Measurements from ENCODE around the gene KIAA1217. TPM values are rescaled to one million over a fixed set of nuclear protein-coding genes. Genes with fewer than 3 reads are reported as not detected.

The KIAA1217 gene
- polyA plus RNA-seq, 2 of the 4 experiments (the other 2 are of a cell fraction) = 1.5 to 2.7 TPM

DNA sequence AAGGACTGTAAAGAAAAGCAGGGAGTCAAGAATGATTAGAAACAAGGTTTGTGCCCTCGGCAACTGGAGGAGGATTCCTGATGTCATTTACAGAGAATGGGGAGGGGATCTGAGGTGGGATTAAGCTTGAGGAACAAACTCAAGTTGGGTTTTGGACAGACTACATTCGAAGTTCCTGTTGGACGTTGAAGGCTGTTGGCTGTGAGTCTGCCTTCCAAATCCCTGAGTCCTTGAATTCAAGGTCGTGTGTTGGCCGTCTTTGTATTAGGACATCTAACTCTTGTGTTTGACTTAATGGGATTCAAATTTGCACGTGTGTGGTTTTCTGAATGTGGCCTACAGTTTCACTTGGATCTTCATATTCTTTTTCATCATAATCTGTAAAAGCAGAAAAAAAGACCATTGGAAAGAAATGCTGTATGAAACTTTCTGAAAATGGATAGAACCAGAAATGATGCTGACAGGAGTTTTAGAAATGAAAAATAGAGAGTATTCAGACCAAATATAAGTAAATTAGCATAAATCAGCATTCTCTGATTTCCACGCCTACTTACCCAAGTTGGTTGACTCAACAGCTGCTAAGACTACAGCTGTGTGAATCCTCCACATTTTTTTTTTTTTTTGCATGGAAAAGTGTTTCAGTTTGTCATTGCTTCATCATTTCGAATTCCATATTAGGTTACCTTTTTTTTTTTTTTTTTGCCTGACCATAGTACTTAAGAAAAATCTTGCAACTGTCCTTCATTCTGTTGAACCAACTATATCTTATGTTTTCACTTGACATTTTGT lies 94.8 kb downstream of the KIAA1217 start (continued):
- no peak for TF ChIP-seq RCOR1 (IDR thresholded peaks at IDR 0.05; ENCODE audit: low read depth, low read length)
- TF ChIP-seq CHD4 (IDR thresholded peaks at IDR 0.05; ENCODE audit: borderline replicate concordance) = no peak
- TF ChIP-seq ZSCAN20 (CRISPR knock-in tag; IDR thresholded peaks at IDR 0.05) = no peak
- no peak for TF ChIP-seq SMC3 (IDR thresholded peaks at IDR 0.05)

DNA sequence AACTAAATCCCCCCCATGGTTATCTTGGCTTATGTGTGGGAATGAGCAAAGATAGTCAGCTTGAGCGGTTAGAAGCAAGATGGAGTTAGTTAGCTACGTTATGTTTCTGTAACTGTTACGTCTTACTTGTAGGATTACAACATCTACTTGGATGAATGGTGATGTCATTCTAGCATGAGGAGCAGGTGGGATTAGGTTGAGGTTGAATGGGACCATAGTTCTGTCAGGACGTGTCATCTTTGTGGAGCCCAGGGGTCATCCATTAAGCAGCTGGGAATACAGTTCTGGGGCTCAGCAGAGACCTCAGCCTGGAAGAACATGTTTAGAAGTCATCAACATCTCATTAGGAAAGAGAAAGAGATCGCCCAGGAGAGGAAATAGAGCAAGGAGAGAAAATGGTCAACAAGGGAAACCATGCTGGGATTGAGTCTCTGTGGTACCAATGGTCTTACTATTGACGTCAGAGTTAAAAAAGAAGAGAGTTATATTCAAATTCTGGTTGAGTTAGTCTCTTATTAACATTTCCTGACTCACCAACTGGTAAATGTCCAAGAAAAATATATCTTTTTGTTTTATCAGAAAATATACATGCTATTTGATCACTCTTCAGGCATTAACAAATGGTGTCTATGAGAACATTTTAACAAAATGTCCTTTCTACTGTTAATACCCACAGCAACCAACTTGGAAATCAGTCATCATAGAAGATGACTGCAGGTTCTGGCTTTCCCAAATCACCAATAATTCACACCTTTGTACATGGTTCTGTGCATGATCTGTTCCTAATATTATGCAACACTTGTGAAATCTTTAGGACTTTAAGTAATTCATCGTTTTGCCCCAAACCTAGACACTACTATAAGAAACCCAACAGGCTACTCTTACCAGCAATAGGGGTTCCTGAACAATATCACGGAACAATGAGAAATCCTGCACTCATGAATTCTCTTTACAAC lies 96.9 kb downstream of the KIAA1217 start:
- Histone ChIP-seq H3K4me2 (no peak overlapping the region), H3K4me3 (no peak overlapping the region), H3K27ac (no peak overlapping the region), H3K9me3 (no peaks in the 10 kb centered on the region), H3K4me1 (no peaks in the 10 kb centered on the region)
- WGBS (ENCODE audit: missing lambda C conversion rate) = 45% methylated on average over 8 of the region's 8 CpGs
- CTCF ChIA-PET = interaction anchor here (0.7 to 1.2 kb wide), 2 partner anchors 14 to 214 kb away, joined by 4 to 5 read pairs; no protein-coding TSS in a partner anchor
- POLR2A ChIA-PET = no interaction called here
- DNase-seq (ENCODE audit: low read depth in 1 of 2, low spot score in 1 of 2) (no peak), FAIRE-seq (no peak), ATAC-seq (no peak)
- TF ChIP-seq, protein P1, sequence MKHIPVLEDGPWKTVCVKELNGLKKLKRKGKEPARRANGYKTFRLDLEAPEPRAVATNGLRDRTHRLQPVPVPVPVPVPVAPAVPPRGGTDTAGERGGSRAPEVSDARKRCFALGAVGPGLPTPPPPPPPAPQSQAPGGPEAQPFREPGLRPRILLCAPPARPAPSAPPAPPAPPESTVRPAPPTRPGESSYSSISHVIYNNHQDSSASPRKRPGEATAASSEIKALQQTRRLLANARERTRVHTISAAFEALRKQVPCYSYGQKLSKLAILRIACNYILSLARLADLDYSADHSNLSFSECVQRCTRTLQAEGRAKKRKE (CRISPR knock-in tag; IDR thresholded peaks at IDR 0.05; ENCODE audit: low read depth) = no peak
- TF ChIP-seq, protein P2, sequence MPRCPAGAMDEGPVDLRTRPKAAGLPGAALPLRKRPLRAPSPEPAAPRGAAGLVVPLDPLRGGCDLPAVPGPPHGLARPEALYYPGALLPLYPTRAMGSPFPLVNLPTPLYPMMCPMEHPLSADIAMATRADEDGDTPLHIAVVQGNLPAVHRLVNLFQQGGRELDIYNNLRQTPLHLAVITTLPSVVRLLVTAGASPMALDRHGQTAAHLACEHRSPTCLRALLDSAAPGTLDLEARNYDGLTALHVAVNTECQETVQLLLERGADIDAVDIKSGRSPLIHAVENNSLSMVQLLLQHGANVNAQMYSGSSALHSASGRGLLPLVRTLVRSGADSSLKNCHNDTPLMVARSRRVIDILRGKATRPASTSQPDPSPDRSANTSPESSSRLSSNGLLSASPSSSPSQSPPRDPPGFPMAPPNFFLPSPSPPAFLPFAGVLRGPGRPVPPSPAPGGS (IDR thresholded peaks at IDR 0.05) = no peak
- TF ChIP-seq SMC3 (IDR thresholded peaks at IDR 0.05) = no peak
- TF ChIP-seq EHMT2 (IDR thresholded peaks at IDR 0.05; ENCODE audit: low read depth) = no peak

DNA sequence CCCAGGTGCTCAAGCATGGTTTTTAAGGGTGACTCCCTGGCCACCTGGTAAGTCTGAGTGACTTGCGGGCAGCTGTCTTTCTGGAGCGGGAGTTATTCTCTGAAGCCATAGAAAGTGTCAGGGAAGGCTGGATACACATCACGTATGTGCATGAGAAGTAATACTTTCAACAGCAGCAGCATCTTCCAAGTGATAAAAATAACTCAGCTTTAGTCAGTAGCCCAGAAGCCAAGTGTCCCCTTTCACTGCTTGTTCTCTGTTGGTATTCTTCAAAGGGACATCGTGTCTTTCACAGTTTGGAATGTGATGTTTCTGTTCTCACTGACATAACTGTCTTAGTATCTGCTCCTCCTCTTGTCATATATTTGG lies 97.6 kb downstream of the KIAA1217 start:
- 51% methylated on average over 4 of the region's 4 CpGs for WGBS (ENCODE audit: missing lambda C conversion rate)
- H3K4me2 ChIP-seq = no peak overlapping the region
- no peak overlapping the region for H3K4me3 ChIP-seq
- H3K4me1 ChIP-seq = no peaks in the 10 kb centered on the region
- TF ChIP-seq HOXB5 (CRISPR knock-in tag; IDR thresholded peaks at IDR 0.05) (no peak), NPAS2 (CRISPR knock-in tag; IDR thresholded peaks at IDR 0.05; ENCODE audit: borderline replicate concordance) (no peak), HOXA7 (CRISPR knock-in tag; IDR thresholded peaks at IDR 0.05) (no peak), NFE2L2 (conservative IDR thresholded peaks at IDR 0.05; ENCODE audit: low read length) (no peak), SMC3 (IDR thresholded peaks at IDR 0.05) (no peak), BHLHE40 (IDR thresholded peaks at IDR 0.05; ENCODE audit: low read depth, low read length) (no peak), TFCP2L1 (CRISPR knock-in tag; IDR thresholded peaks at IDR 0.05) (no peak), PHF8 (IDR thresholded peaks at IDR 0.05; ENCODE audit: borderline replicate concordance, low read depth) (no peak), TP53 (CRISPR knock-in tag; IDR thresholded peaks at IDR 0.05) (no peak), MAZ (IDR thresholded peaks at IDR 0.05; ENCODE audit: borderline replicate concordance, low read depth, low read length) (no peak), RARB (CRISPR knock-in tag; IDR thresholded peaks at IDR 0.05) (no peak), EHMT2 (IDR thresholded peaks at IDR 0.05; ENCODE audit: low read depth) (no peak), CBX8 (IDR thresholded peaks at IDR 0.05) (no peak), CHD2 (IDR thresholded peaks at IDR 0.05; ENCODE audit: low read length, partially characterized antibody) (no peak), KDM1A (IDR thresholded peaks at IDR 0.05; ENCODE audit: low read depth) (no peak), JUNB (IDR thresholded peaks at IDR 0.05) (no peak), POLR2AphosphoS2 (conservative IDR thresholded peaks at IDR 0.05; ENCODE audit: low read length) (no peak)
- TF ChIP-seq, protein P3, sequence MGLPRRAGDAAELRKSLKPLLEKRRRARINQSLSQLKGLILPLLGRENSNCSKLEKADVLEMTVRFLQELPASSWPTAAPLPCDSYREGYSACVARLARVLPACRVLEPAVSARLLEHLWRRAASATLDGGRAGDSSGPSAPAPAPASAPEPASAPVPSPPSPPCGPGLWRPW (IDR thresholded peaks at IDR 0.05) = no peak
- TF ChIP-seq, protein P4, sequence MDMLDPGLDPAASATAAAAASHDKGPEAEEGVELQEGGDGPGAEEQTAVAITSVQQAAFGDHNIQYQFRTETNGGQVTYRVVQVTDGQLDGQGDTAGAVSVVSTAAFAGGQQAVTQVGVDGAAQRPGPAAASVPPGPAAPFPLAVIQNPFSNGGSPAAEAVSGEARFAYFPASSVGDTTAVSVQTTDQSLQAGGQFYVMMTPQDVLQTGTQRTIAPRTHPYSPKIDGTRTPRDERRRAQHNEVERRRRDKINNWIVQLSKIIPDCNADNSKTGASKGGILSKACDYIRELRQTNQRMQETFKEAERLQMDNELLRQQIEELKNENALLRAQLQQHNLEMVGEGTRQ (IDR thresholded peaks at IDR 0.05) = no peak
- TF ChIP-seq, protein P5, sequence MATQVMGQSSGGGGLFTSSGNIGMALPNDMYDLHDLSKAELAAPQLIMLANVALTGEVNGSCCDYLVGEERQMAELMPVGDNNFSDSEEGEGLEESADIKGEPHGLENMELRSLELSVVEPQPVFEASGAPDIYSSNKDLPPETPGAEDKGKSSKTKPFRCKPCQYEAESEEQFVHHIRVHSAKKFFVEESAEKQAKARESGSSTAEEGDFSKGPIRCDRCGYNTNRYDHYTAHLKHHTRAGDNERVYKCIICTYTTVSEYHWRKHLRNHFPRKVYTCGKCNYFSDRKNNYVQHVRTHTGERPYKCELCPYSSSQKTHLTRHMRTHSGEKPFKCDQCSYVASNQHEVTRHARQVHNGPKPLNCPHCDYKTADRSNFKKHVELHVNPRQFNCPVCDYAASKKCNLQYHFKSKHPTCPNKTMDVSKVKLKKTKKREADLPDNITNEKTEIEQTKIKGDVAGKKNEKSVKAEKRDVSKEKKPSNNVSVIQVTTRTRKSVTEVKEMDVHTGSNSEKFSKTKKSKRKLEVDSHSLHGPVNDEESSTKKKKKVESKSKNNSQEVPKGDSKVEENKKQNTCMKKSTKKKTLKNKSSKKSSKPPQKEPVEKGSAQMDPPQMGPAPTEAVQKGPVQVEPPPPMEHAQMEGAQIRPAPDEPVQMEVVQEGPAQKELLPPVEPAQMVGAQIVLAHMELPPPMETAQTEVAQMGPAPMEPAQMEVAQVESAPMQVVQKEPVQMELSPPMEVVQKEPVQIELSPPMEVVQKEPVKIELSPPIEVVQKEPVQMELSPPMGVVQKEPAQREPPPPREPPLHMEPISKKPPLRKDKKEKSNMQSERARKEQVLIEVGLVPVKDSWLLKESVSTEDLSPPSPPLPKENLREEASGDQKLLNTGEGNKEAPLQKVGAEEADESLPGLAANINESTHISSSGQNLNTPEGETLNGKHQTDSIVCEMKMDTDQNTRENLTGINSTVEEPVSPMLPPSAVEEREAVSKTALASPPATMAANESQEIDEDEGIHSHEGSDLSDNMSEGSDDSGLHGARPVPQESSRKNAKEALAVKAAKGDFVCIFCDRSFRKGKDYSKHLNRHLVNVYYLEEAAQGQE (IDR thresholded peaks at IDR 0.05) = no peak
- ATAC-seq (no peak), FAIRE-seq (no peak), DNase-seq (ENCODE audit: low read depth in 1 of 2, low spot score in 1 of 2) (no peak)
- ChIA-PET POLR2A (no interaction called here), CTCF (interaction anchor here (1.4 to 1.6 kb wide), 2 partner anchors 13 to 78 kb away, joined by 3 to 7 read pairs; no protein-coding TSS in a partner anchor)
- no peak overlapping the region for H3K27ac ChIP-seq
- H3K9me3 ChIP-seq = no peaks in the 10 kb centered on the region
